Thyroid gland (tissue), 4 donors: ENCODE data around the gene ATR.

Source experiments
- CTCF ChIP-seq, 6 experiments: fragments of 200-600 bp in 3 of 6; fragments of 450-650 bp in 3 of 6; sonication (generic) in 3 of 6; IDR thresholded peaks; one replicate each; pipeline ENCODE4 v1.5.1; 2016 to 2019; ENCODE audit warnings: antibody characterized with exemption in 6 of 6, mild to moderate bottlenecking in 2 of 6, inconsistent platforms in 1 of 6, moderate library complexity in 1 of 6
- POLR2A ChIP-seq, 2 donors: fragments of 450-650 bp; IDR thresholded peaks; one replicate each; pipeline ENCODE4 v1.6.1; 2017; ENCODE audit warnings: antibody characterized with exemption in 2 of 2, mild to moderate bottlenecking in 2 of 2, moderate library complexity in 1 of 2

DNA sequence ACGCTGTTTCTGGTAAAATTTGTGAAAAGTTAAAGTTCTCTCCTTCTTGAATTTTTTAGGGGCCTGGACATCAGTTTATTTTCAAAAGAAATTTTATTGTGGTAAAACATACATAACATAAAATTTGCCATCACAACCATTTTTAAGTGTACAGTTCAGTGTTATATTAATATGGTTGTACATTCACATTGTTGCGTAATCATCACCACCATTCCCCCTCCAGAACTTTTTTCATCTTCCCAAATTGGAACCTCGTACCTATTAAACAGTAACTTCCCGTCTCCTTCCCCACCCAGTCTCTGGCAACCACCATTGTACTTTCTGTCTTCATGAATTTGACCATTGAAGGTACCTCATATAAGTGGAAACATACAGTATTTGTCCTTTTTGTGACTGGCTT is 107.7 kb downstream of the ATR start:
- no peak for TF ChIP-seq POLR2A (IDR thresholded peaks at IDR 0.05)
- TF ChIP-seq CTCF (IDR thresholded peaks at IDR 0.05) = no peak
